Stomach (tissue), 9 donors: Measurements from ENCODE around the gene SIVA1. TPM values are rescaled to one million over a fixed set of nuclear protein-coding genes. Genes with fewer than 3 reads are reported as not detected.

Experiments used
- DNase-seq, 2 donors: peaks; one replicate each; pipeline versions ENCODE4 v3.0.0 to v3.0.0-alpha.2; 2013 to 2019
- H3K27ac ChIP-seq, 5 donors: fragments of 200-600 bp in 4 of 5; sonication (generic) in 4 of 5; one replicate each; pipeline ENCODE4 v1.5.1; 2013 to 2019; ENCODE audit warnings: mild to moderate bottlenecking in 1 of 5, moderate library complexity in 1 of 5
- H3K27me3 ChIP-seq, 3 donors: fragments of 200-600 bp; sonication (generic); one replicate each; pipeline ENCODE4 v1.5.1; 2017 to 2019; ENCODE audit warnings: mixed run types in 1 of 3
- H3K36me3 ChIP-seq, 4 donors: fragments of 200-600 bp; sonication (generic); 1 replicate in 3 of 4; 2 replicates in 1 of 4; pipeline ENCODE4 v1.5.1; 2016 to 2019
- H3K4me1 ChIP-seq, 4 donors: fragments of 200-600 bp; sonication (generic); one replicate each; pipeline ENCODE4 v1.5.1; 2016 to 2019
- H3K4me3 ChIP-seq, 4 donors: fragments of 200-600 bp; sonication (generic) in 3 of 4; one replicate each; pipeline ENCODE4 v1.5.1; 2016 to 2019; ENCODE audit warnings: mild to moderate bottlenecking in 1 of 4
- H3K9me3 ChIP-seq, 4 donors: fragments of 200-600 bp; sonication (generic); one replicate each; pipeline ENCODE4 v1.5.1; 2016 to 2019
- EP300 ChIP-seq: sonication (generic); formaldehyde crosslinking; IDR thresholded peaks from one replicate; pipeline ENCODE4 v1.6.1; 2017; ENCODE audit warnings: antibody characterized with exemption
- POLR2A ChIP-seq, 4 donors: fragments of 450-650 bp; IDR thresholded peaks; one replicate each; pipeline ENCODE4 v1.6.1; 2016; ENCODE audit warnings: antibody characterized with exemption in 4 of 4, control low read depth in 2 of 4, mild to moderate bottlenecking in 1 of 4, moderate library complexity in 1 of 4
- POLR2AphosphoS5 ChIP-seq, 3 donors: sonication (generic); formaldehyde crosslinking; IDR thresholded peaks; one replicate each; pipeline ENCODE4 v1.6.1; 2016; ENCODE audit warnings: antibody characterized with exemption in 3 of 3
- WGBS, 5 donors: extraction: QIAGEN DNeasy Blood & Tissue Kit in 3 of 5; methylation state at CpG; one replicate each; pipeline versions ENCODE4 v1.1.5 to v1.1.7; 2013 to 2018; 5-methylcytosine and 5-hydroxymethylcytosine counted together
- intact Hi-C: fragments of 100-400 bp; cut with DNase I; formaldehyde crosslinking; loops from one replicate; pipeline ENCODE4 v1.15.1; 2023; ENCODE audit warnings: low total_unique reads
- polyA plus RNA-seq, 3 donors: library from polyadenylated mRNA; stranded (reverse); fragments of 200-250 nt; gene quantifications; one replicate each; pipeline ENCODE4 v1.2.3, GENCODE V29; 2013
- total RNA-seq, 5 donors: library from RNA; depleted of rRNA; stranded (reverse); fragments of >200 nt; gene quantifications; one replicate each; pipeline versions ENCODE4 v1.1.0 to v1.2.3, GENCODE V29; 2014 to 2016
- TF ChIP-seq, protein P1 (sequence below), 7 experiments: fragments of 450-650 bp in 4 of 7; fragments of 200-600 bp in 3 of 7; sonication (generic) in 3 of 7; IDR thresholded peaks; one replicate each; pipeline ENCODE4 v1.5.1; 2016 to 2019; ENCODE audit warnings: antibody characterized with exemption in 7 of 7, control low read depth in 2 of 7, mild to moderate bottlenecking in 1 of 7
- donor health status: healthy with polysubstance abuse.
- donor health status: Bipolar disorder and iron deficiency.
- donor health status: healthy.

Gene SIVA1
- total and polyA plus RNA-seq, 8 donors: 73.3 to 366 (median 230) TPM

DNA sequence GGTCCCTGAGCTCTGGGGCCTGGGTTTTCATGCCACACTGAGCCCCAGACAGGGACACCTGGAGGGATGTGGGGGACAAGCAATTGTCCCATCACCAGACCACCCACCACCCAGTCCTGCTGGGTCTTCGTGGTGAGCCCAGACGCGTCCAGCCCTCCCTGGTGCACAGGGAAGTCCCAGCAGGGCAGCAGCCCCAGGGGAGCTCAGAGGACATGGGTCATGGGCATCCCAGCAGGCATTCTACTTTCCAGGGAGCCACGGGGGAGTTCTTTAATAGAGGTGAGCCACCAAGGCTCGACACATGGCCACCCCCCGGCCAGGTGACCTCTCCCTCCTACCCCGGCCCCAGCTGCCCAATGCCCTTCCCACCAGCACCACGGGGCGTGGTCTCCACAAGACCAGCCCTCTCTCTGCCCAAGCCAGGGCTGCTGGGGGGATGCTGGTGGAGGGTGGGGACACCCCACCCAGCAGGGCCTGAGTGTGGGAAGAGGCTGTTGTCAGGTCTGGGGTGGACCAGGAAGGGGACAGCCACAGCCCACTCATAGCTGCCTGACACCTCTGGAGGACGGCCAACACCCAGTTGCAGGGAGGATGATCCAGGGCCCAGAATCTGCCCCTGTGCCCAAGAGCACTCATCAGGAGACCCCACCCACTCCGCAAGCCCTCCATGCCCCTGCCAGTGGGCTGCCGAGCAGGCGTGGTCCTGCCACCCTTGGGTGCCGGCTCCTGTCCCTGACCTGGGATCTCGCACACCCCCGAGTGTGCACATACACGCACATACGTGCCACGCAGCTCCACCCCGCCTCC lies 28.5 kb downstream of the SIVA1 start:
- no peak for TF ChIP-seq POLR2A (IDR thresholded peaks at IDR 0.05)
- TF ChIP-seq, protein P1, sequence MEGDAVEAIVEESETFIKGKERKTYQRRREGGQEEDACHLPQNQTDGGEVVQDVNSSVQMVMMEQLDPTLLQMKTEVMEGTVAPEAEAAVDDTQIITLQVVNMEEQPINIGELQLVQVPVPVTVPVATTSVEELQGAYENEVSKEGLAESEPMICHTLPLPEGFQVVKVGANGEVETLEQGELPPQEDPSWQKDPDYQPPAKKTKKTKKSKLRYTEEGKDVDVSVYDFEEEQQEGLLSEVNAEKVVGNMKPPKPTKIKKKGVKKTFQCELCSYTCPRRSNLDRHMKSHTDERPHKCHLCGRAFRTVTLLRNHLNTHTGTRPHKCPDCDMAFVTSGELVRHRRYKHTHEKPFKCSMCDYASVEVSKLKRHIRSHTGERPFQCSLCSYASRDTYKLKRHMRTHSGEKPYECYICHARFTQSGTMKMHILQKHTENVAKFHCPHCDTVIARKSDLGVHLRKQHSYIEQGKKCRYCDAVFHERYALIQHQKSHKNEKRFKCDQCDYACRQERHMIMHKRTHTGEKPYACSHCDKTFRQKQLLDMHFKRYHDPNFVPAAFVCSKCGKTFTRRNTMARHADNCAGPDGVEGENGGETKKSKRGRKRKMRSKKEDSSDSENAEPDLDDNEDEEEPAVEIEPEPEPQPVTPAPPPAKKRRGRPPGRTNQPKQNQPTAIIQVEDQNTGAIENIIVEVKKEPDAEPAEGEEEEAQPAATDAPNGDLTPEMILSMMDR (IDR thresholded peaks at IDR 0.05): no peak
- no peak for DNase-seq
- no peak overlapping the region for H3K4me3 ChIP-seq
- intact Hi-C loops: no loop called here
- H3K9me3 ChIP-seq: no peaks in the 10 kb centered on the region
- H3K36me3 ChIP-seq: peaks cover 12 to 70% (median 51%) of the 10 kb centered on the region in 4 donors
- no peaks in the 10 kb centered on the region for H3K27me3 ChIP-seq
- H3K27ac ChIP-seq: no peak overlapping the region
- peaks cover 19 to 60% (median 47%) of the 10 kb centered on the region in 4 donors for H3K4me1 ChIP-seq
- WGBS, 5 donors: 77 to 86% (median 84%) methylated on average over 10 to 20 of the region's 20 CpGs

DNA sequence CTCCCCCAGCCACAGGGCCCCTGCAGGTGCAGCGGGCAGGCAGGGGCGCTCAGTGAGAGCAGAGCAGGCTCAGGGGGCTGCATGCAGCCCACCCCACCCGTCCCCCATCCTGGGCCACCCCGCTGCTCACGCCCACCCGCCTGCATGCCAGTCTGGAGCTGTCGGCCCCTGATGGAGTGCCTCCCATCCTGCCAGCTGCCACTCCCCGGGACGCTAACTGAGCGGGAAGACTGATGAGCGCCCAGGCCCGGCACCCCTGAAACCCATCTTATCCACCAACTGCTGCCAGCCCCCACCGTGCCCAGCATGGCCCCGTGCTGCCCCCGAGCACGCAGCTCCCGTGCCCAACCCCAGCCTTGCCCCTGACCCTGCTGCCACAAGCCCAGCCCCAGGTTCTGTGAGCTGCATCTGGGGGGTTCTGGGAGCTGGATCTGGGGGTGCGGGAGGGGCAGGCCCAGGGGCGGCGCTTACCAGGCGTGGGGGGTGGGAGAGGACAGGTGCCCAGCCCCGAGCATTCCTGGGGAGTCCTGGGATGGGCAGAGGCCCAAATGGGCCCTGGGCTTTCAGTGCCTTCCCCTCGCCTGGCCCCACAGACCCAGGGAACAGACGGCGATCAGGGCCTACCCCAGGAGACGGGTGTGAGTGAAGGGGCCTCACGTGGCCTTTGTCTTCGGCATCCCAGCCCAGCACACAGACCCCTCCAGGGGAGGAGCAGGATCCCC lies 29.3 kb downstream of the SIVA1 start:
- TF ChIP-seq, protein P1 (IDR thresholded peaks at IDR 0.05): no peak
- TF ChIP-seq EP300: no peak
- TF ChIP-seq POLR2AphosphoS5 (IDR thresholded peaks at IDR 0.05): no peak
- TF ChIP-seq POLR2A (IDR thresholded peaks at IDR 0.05): no peak
- no peaks in the 10 kb centered on the region for H3K27me3 ChIP-seq
- H3K4me3 ChIP-seq: no peak overlapping the region
- H3K27ac ChIP-seq: no peak overlapping the region
- H3K4me1 ChIP-seq: peaks cover 26 to 61% (median 48%) of the 10 kb centered on the region in 4 donors
- intact Hi-C loops: no loop called here
- peaks cover 10 to 63% (median 51%) of the 10 kb centered on the region in 4 donors for H3K36me3 ChIP-seq
- no peaks in the 10 kb centered on the region for H3K9me3 ChIP-seq
- 90 to 92% (median 92%) methylated on average over 16 to 28 of the region's 28 CpGs for WGBS, 5 donors
- DNase-seq: no peak

DNA sequence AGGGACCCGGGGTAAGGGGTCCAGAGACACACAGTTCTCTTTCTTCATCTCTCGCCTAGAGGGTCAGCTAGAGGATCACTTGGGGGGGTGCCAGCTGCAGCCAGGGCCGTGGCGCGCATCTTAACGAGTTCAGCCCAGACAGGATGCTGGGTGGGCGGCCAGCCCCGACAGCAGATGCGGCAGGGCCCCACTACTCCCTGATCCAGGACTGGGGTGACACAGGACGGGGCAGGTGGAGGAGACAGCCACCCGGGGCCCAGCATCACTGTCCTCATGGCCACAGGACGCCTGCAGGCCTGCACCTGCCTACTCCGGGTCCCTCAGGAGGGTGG lies 29.8 kb downstream of the SIVA1 start:
- DNase-seq: no peak
- Histone ChIP-seq H3K4me3 (no peak overlapping the region), H3K36me3 (peaks cover 6 to 69% (median 53%) of the 10 kb centered on the region in 4 donors), H3K9me3 (no peaks in the 10 kb centered on the region), H3K27me3 (no peaks in the 10 kb centered on the region), H3K27ac (no peak overlapping the region), H3K4me1 (peaks cover 32 to 61% (median 49%) of the 10 kb centered on the region in 4 donors)
- TF ChIP-seq POLR2AphosphoS5 (IDR thresholded peaks at IDR 0.05): no peak
- TF ChIP-seq, protein P1 (IDR thresholded peaks at IDR 0.05): no peak
- TF ChIP-seq POLR2A (IDR thresholded peaks at IDR 0.05): no peak
- no peak for TF ChIP-seq EP300
- intact Hi-C loops: no loop called here
- 79 to 90% (median 85%) methylated on average over 8 to 13 of the region's 13 CpGs for WGBS, 5 donors

DNA sequence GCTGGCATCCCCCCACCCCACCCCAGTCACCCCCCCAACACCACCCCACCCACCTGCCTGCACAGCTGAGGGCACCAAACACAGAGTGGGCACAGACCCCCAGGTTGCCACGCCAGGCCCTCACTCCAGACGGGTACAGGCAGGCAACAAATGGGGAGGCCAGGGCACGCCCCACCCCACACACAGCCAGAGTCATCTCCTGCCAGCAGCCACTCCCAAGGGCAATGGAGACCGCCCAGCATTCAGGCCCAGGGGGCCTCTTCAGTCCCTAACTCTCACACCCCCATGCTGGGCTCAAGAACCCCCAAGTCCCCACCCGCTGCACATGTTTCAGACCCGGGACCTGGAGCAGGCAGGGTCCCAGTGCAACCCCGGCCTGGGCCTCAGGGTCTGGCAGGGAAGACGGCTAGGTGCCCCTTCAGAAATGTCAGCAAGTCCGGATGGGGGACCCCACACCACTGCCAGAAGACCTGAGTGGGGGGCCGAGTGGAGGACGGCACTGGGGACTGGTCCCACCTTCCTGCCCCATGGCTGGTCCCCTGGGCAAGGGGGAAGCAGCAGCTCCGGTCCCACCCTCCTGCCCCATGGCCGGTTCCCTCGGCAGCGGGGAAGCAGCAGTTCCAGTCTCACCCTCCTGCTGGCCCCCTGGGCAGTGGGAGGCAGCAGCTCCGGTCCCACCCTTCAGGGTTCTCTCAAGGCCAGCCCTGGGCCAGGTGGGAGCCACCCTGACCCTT lies 30.7 kb downstream of the SIVA1 start:
- 83 to 90% (median 89%) methylated on average over 2 to 16 of the region's 16 CpGs for WGBS, 5 donors
- peaks cover 3 to 74% (median 58%) of the 10 kb centered on the region in 4 donors for H3K36me3 ChIP-seq
- no peak overlapping the region for H3K4me3 ChIP-seq
- no peaks in the 10 kb centered on the region for H3K9me3 ChIP-seq
- H3K4me1 ChIP-seq: peaks cover 40 to 61% (median 54%) of the 10 kb centered on the region in 4 donors
- intact Hi-C loops: no loop called here
- DNase-seq: no peak
- H3K27me3 ChIP-seq: no peaks in the 10 kb centered on the region
- TF ChIP-seq POLR2A (IDR thresholded peaks at IDR 0.05): no peak
- TF ChIP-seq POLR2AphosphoS5 (IDR thresholded peaks at IDR 0.05): no peak
- TF ChIP-seq EP300: no peak
- TF ChIP-seq, protein P1 (IDR thresholded peaks at IDR 0.05): no peak
- H3K27ac ChIP-seq: no peak overlapping the region
